Right cardiac atrium (tissue), 5 donors: Measurements from ENCODE around the gene ISG20L2. TPM values are rescaled to one million over a fixed set of nuclear protein-coding genes. Genes with fewer than 3 reads are reported as not detected.

Experiments
- ATAC-seq, 2 donors: fragments of 200-7000 bp; cut with Tn5 transposase; one replicate each; pipeline versions ENCODE4 v1.8.0 to v1.9.1; 2020; ENCODE audit warnings: moderate library complexity in 2 of 2, mild to moderate bottlenecking in 1 of 2
- DNase-seq, 3 donors: peaks; one replicate each; pipeline ENCODE4 v3.0.0-alpha.2; 2020
- H3K27ac ChIP-seq: one replicate; pipeline ENCODE4 v1.5.1; 2013; ENCODE audit warnings: mild to moderate bottlenecking, low read length, control low read depth, moderate library complexity
- H3K27me3 ChIP-seq: one replicate; pipeline ENCODE4 v1.6.1; 2013; ENCODE audit not compliant: control insufficient read depth, insufficient read depth
- H3K4me1 ChIP-seq: one replicate; pipeline ENCODE4 v1.6.1; 2013; ENCODE audit warnings: low read length; ENCODE audit not compliant: control insufficient read depth, insufficient read depth
- H3K4me3 ChIP-seq: one replicate; pipeline ENCODE4 v1.5.1; 2013; ENCODE audit warnings: low read length, control low read depth
- H3K9me3 ChIP-seq: one replicate; pipeline ENCODE4 v1.6.1; 2013; ENCODE audit warnings: low read length; ENCODE audit not compliant: control insufficient read depth
- WGBS: extraction: QIAGEN DNeasy Blood & Tissue Kit; methylation state at CpG from one replicate; pipeline ENCODE4 v1.1.7; 2013; 5-methylcytosine and 5-hydroxymethylcytosine counted together
- intact Hi-C, 4 donors: fragments of 100-400 bp; cut with DNase I; formaldehyde crosslinking; loops; one replicate each; pipeline versions ENCODE4 v1.11.0 to v1.14.0; 2022 to 2023
- polyA plus RNA-seq: library from polyadenylated mRNA; stranded (reverse); fragments of 200-250 nt; gene quantifications from one replicate; pipeline ENCODE4 v1.2.3, GENCODE V29; 2013
- total RNA-seq, 4 donors: library from RNA; stranded (reverse); fragmentation: NEBNext Ultra II Directional; extraction: Animal tissue kit (Norgen Biotek cat#: 25700); gene quantifications; one replicate each; pipeline ENCODE4 v1.2.1, GENCODE V29; 2021
- donor health status: healthy with polysubstance abuse.
- donor health status: DM: no; HTN: yes; CAD: no.
- donor health status: DM: no; HTN: no; CAD: no.
- donor health status: DM: no; HTN: yes; CAD: no; lungs with severe emphysema.
- donor health status: DM: yes; HTN: yes; CAD: no.

Gene ISG20L2
- total and polyA plus RNA-seq, 5 donors: 9.2 to 23.0 (median 13.1) TPM

DNA sequence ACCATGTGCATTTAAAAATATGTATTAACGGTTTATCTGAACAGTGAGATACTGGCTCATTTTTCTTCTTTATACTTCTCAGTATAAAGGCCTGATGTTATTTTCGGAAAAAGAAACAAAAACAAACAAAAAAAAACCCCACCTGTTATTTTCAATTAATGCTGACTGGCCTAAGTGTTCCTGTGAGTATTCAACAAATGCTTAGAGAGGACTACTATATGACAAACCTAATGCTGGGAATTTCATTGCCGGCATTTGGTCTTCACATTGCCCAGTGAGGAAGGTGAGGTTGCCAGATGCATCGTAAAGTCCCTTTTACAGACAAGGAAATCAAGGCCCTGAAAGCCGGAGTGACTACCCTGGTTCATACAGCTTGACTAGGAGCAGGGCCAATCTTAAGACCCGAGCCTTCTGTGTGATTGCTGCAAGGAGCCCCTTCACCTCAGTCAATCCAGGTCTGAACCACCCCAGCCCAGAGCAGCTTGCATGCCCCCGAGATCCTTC lies 11.7 kb upstream of the ISG20L2 start:
- H3K27me3 ChIP-seq: no peaks in the 10 kb centered on the region
- 25% methylated on average over 7 of the region's 7 CpGs for WGBS
- intact Hi-C loops: no loop called here

DNA sequence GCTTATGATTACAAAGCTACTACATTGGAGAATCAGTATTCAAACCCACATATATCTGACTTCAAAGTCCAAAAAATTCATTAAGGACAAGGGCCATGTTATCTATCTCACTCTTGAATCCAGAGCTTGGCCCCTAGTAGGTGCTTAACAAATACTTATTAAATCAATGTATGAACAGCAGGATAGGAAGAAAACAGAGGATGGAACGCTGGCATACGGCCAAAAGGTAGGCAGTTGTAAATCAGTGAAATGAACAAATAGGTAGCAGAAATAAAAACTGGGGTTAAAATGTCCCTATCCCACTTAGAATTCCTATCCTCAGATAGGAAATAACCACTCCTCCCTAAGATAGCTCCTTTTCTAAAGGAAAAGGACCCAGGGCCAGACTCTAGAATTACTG lies 10.3 kb upstream of the ISG20L2 start:
- Histone ChIP-seq H3K4me1 (no peaks in the 10 kb centered on the region), H3K27me3 (no peaks in the 10 kb centered on the region), H3K4me3 (no peak overlapping the region), H3K9me3 (no peaks in the 10 kb centered on the region), H3K27ac (no peak overlapping the region)
- ATAC-seq (no peak), DNase-seq (peak in 1 of 3 donors; percentile 4)
- WGBS: 78% methylated on average over 2 of the region's 2 CpGs
- intact Hi-C loops: no loop called here

More for the DNA sequence above, 11.7 kb upstream of the ISG20L2 start:
- no peaks in the 10 kb centered on the region for H3K4me1 ChIP-seq
- H3K27ac ChIP-seq: peak overlapping the region; percentile 34
- DNase-seq: no peak
- peak; percentile 3 to 7 for ATAC-seq
- H3K4me3 ChIP-seq: peak overlapping the region; percentile 52
- no peaks in the 10 kb centered on the region for H3K9me3 ChIP-seq

DNA sequence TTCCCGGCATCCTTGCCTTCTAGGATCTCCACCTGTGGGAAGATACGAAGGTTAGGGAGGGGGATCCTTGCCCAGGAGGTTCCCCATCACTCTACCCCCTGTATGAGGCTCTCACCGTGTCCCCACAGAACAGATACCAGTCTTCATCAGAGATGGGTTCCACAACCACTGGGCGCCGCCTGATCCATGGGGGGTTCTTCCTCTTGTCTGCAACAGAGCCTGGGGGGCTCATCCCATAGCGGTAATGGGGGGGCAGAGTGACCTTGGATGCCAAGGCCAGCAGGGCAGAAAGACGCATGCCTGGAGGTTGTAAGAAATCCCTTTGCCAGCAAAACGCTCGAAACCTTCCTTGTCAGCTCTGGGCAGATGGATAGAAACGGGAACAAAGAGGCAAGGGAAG lies 9.8 kb upstream of the ISG20L2 start:
- Histone ChIP-seq H3K4me3 (no peak overlapping the region), H3K9me3 (no peaks in the 10 kb centered on the region), H3K27me3 (no peaks in the 10 kb centered on the region), H3K4me1 (no peaks in the 10 kb centered on the region), H3K27ac (no peak overlapping the region)
- WGBS: 94% methylated on average over 10 of the region's 10 CpGs
- peak in 1 of 3 donors; percentile 39 for DNase-seq
- intact Hi-C loops: no loop called here
- ATAC-seq: no peak

GRCh38 chr1:156733989-156734584 lies 5.5 kb upstream of the ISG20L2 start:
- no peak for ATAC-seq
- H3K27ac ChIP-seq: no peak overlapping the region
- peak in 1 of 3 donors; percentile 53 for DNase-seq
- H3K27me3 ChIP-seq: no peaks in the 10 kb centered on the region
- intact Hi-C loops: no loop called here
- H3K4me3 ChIP-seq: no peak overlapping the region
- no peaks in the 10 kb centered on the region for H3K4me1 ChIP-seq
- WGBS: 93% methylated on average over 20 of the region's 20 CpGs
- H3K9me3 ChIP-seq: no peaks in the 10 kb centered on the region

DNA sequence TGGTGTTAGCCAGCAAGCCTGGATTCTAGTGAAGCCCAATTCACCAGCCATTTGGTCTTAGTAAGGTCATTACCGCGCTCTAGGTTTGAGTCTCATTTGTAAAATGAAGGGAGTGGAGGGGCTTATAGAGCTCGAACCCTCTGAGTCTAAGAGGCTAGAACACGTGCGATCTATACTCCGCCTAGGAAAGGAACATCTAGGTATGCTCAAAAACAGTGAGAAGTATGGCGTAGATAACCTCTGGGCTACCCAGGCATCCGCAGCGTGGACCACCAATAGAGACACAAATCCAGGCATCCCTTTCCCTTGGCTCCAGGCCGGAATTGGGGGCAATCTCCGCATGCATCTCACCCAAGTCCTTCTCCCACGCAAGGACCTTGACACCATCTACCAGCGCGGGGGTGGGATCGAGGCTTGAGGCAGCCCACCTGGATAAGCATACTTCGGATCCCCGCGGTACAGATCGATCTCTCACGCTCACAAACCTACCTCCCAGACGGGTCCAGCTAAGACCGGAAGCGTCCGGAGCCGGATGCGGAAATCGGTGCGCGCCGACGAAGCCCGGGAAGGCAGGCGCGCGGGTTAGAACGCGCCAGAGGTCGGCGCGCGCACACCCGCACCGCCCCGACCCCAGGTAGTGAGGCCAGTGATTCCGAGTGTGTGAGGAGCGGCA lies 504 bp downstream of the ISG20L2 start, which contains the start of gene METTL25B:
Gene METTL25B, plus strand, starts transcription at position 544 of the 673 bp plus-strand sequence. CDS start 636 bp downstream, outside the sequence.
- under 1% methylated on average over 46 of the region's 46 CpGs for WGBS
- ATAC-seq (peak; percentile 84 to 85), DNase-seq (peak; percentile 87 to 93 (median 93))
- Histone ChIP-seq H3K9me3 (no peaks in the 10 kb centered on the region), H3K4me3 (peak within 1 kb of the TSS; percentile 64), H3K27ac (peak within 1 kb of the TSS; percentile 78), H3K4me1 (peaks cover 18% of the 10 kb centered on the region), H3K27me3 (no peaks in the 10 kb centered on the region)
- intact Hi-C loops: loop anchor here in 3 of 4 donors (2.0 to 10.0 kb wide), 3 partner anchors 37 to 47 kb away; no protein-coding TSS in a partner anchor

GRCh38 chr1:156727492-156727891 lies 1.1 kb downstream of the ISG20L2 start:
- H3K27ac ChIP-seq: no peak overlapping the region
- no peaks in the 10 kb centered on the region for H3K9me3 ChIP-seq
- ATAC-seq (no peak), DNase-seq (no peak)
- H3K4me3 ChIP-seq: peak overlapping the region; percentile 64
- 52% methylated on average over 7 of the region's 7 CpGs for WGBS
- no peaks in the 10 kb centered on the region for H3K27me3 ChIP-seq
- intact Hi-C loops: loop anchor here in 3 of 4 donors (2.0 to 10.0 kb wide), 3 partner anchors 37 to 47 kb away; no protein-coding TSS in a partner anchor
- H3K4me1 ChIP-seq: peaks cover 18% of the 10 kb centered on the region

- peaks cover 18% of the 10 kb centered on the region for H3K4me1 ChIP-seq
- intact Hi-C loops: loop anchor here in 3 of 4 donors (2.0 to 10.0 kb wide), 3 partner anchors 36 to 48 kb away; no protein-coding TSS in a partner anchor
Observed at GRCh38 chr1:156726549-156727226, 1.9 kb downstream of the ISG20L2 start.

GRCh38 chr1:156725683-156726280 lies 2.8 kb downstream of the ISG20L2 start:
- Histone ChIP-seq H3K9me3 (no peaks in the 10 kb centered on the region), H3K27ac (peak overlapping the region; percentile 25), H3K4me1 (peaks cover 18% of the 10 kb centered on the region), H3K27me3 (no peaks in the 10 kb centered on the region), H3K4me3 (peak overlapping the region; percentile 31)
- peak; percentile 90 to 97 (median 94) for DNase-seq
- 11% methylated on average over 18 of the region's 18 CpGs for WGBS
- intact Hi-C loops: loop anchor here in 3 of 4 donors (2.0 to 10.0 kb wide), 4 partner anchors 35 to 49 kb away; no protein-coding TSS in a partner anchor
- peak; percentile 65 to 76 for ATAC-seq

More at GRCh38 chr1:156726549-156727226, 1.9 kb downstream of the ISG20L2 start:
- Histone ChIP-seq H3K9me3 (no peaks in the 10 kb centered on the region), H3K27me3 (no peaks in the 10 kb centered on the region), H3K27ac (no peak overlapping the region), H3K4me3 (no peak overlapping the region)
- WGBS: 48% methylated on average over 15 of the region's 15 CpGs
- ATAC-seq: no peak
- DNase-seq: peak in 1 of 3 donors; percentile 18

- ATAC-seq (no peak), DNase-seq (no peak)
- H3K4me3 ChIP-seq: no peak overlapping the region
- intact Hi-C loops: loop anchor here in 2 of 4 donors (5.0 to 10.0 kb wide), 2 partner anchors 34 to 53 kb away; no protein-coding TSS in a partner anchor
- no peaks in the 10 kb centered on the region for H3K9me3 ChIP-seq
- H3K27ac ChIP-seq: no peak overlapping the region
- H3K27me3 ChIP-seq: no peaks in the 10 kb centered on the region
- peaks cover 9% of the 10 kb centered on the region for H3K4me1 ChIP-seq
- 82% methylated on average over 4 of the region's 4 CpGs for WGBS
Observed at GRCh38 chr1:156721535-156721934, 7.0 kb downstream of the ISG20L2 start.

DNA sequence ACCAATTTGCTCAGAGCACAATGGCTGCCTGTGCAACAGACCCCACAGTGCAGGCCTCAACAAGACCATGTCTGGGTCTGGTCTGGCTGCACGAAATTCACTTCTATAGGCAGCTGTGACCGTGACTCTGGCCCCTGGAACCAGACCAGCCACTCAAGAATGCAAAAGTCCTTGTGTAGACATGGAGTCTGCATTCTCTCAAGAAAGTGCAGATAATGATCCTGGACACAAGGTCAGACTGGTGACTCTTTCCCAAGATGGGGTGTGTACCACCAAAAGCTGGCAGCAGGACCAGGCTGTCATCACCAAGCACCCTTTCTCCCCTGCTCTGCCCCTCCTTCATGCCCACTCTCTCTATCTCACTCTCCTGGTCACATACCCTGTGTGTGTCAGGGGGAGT lies 7.4 kb downstream of the ISG20L2 start:
- no peaks in the 10 kb centered on the region for H3K27me3 ChIP-seq
- intact Hi-C loops: loop anchor here in 2 of 4 donors (5.0 to 10.0 kb wide), 2 partner anchors 34 to 54 kb away; no protein-coding TSS in a partner anchor
- H3K4me3 ChIP-seq: no peak overlapping the region
- no peak for ATAC-seq
- peak in 1 of 3 donors; percentile 12 for DNase-seq
- 60% methylated on average over 2 of the region's 2 CpGs for WGBS
- peaks cover 8% of the 10 kb centered on the region for H3K4me1 ChIP-seq
- H3K27ac ChIP-seq: no peak overlapping the region
- no peaks in the 10 kb centered on the region for H3K9me3 ChIP-seq
